Left cardiac atrium (tissue), 4 donors: ENCODE results near the gene TSN. TPM values are rescaled to one million over a fixed set of nuclear protein-coding genes. Genes with fewer than 3 reads are reported as not detected.
"Not testable (repeated sequence)": the region's sequence is repeated elsewhere in the genome, so short reads cannot be mapped to it uniquely, and the experiment has no call there.

ENCODE experiments used
- ATAC-seq, 2 donors: fragments of 200-7000 bp; cut with Tn5 transposase; one replicate each; pipeline ENCODE4 v1.9.1; 2020; ENCODE audit warnings: mild to moderate bottlenecking in 2 of 2, moderate library complexity in 2 of 2
- DNase-seq: peaks from one replicate; pipeline ENCODE4 v3.0.0-alpha.2; 2020
- intact Hi-C, 2 donors: fragments of 100-400 bp; cut with DNase I; formaldehyde crosslinking; loops; one replicate each; pipeline versions ENCODE4 v1.14.1 to v1.15.1; 2022 to 2023
- long read RNA-seq: library from polyadenylated mRNA; unstranded; transcript quantifications from one replicate; pipeline ENCODE4 v2.0.0, GENCODE V29; 2021
- total RNA-seq, 2 donors: library from RNA; stranded (reverse); fragmentation: NEBNext Ultra II Directional; extraction: Animal tissue kit (Norgen Biotek cat#: 25700); gene quantifications; one replicate each; pipeline ENCODE4 v1.2.1, GENCODE V29; 2021
- donor health status: DM: no; HTN: yes; CAD: no.
- donor health status: DM: no; HTN: yes; CAD: no; lungs with severe emphysema.
- donor health status: DM: yes; HTN: yes; CAD: no.
- donor health status: Dilated cardiomyopathy.

Gene TSN
- total RNA-seq: 10 to 100 TPM; 35.5 to 45.6 TPM
- long read RNA-seq, transcript TSN-204 (6 exons, 2,843 nt): minor isoform, 5 of 159 reads
- long read RNA-seq, transcript TSN-201 (6 exons, 3,420 nt): major isoform, 147 of 159 reads
- long read RNA-seq, partial matches to known transcripts: 1 of 159 reads
- long read RNA-seq, other reads (novel, unspliced or antisense): 5 of 159 reads

DNA sequence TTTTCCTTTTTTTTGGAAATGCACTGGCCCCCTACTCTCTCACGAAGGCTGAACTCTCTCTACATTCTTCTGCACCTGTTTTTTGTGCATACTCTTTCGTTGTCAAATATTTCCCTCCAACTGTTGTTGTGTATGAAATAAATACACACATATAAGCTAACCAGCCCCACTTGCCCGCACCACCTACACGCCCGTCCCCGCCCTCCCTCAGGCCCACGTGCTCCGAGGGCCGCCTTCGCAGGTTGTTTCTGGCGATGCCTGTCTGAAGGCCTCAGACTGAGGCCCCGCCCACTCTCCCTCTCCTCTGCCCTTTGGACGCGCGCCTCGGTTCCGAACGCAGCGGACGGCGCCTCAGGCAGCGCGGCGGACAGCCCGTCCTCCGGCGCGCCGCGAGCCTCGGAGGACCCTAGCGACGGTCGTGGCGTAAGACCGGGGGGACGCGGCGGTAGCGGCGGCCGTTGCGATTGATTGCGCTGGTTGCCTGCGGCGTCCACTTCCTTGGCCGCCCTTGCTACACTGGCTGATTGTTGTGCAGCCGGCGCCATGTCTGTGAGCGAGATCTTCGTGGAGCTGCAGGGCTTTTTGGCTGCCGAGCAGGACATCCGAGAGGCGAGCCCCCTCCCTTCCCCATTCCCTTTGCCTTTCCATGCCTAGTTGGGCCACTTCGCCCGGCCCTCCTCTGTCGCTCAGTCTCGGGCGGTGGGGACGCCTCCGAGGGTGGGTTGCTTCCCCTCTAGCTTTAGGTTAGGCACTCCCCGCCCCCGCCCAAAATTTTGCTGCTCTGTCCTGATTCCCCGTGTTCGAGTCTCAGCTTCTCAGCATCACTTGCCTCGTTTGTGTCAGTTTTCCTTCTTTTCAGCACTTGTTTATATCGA, at the start of gene TSN:
Gene TSN, plus strand, starts transcription at position 415 of the 875 bp plus-strand sequence. Its CDS starts 129 bp downstream, at position 544.
- ATAC-seq (peak; percentile 100), DNase-seq (peak; percentile 98)
- intact Hi-C loops: no loop called here

DNA sequence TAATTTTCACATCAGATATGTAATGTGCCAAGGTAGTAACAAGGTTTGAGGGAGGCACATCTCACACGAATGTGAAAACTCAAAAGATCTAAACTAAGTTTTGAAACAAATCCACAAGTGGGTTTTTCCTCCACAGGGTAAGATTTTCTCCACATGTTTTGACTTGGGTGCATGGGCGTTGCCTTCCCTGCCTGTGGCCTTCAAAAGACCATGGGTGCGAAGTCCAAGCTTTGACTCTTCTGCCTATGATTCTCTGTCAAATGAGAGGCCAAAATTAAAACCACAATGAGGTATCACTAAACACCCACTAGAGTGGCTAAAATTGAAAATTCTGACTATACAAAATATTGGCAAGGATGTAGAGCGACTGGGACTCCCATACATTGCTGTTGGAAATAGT, 49.5 kb upstream of the TSN start:
- no peak for ATAC-seq
- intact Hi-C loops: no loop called here
- DNase-seq: no peak

DNA sequence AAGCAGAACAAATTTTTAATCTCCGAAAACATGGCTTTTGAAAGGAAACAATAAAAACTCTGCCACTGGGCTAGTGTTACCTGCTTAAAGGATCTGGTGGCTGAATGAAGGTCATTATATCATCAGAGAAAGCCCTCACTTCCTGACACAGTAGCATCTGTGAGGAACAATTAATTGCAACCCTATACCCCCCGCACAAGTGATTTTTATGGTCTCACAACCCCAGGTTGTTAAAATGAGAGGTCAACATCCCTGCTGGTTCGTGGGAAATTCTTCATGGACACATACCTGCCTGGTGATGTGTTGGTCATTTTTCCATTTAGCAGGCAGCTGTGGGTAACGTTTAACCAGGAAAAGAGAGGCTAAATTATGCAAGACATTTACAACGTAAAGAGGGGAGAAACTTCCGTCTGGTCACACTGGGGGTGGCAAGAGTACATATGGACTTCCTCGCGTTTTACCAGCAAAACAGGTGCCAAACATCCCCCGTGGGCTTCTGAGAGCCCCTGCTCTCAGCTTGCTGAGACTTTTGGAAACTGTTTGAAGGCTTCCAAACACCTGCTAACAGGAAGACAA, 48.0 kb upstream of the TSN start:
- no peak for DNase-seq
- no peak for ATAC-seq
- intact Hi-C loops: no loop called here

DNA sequence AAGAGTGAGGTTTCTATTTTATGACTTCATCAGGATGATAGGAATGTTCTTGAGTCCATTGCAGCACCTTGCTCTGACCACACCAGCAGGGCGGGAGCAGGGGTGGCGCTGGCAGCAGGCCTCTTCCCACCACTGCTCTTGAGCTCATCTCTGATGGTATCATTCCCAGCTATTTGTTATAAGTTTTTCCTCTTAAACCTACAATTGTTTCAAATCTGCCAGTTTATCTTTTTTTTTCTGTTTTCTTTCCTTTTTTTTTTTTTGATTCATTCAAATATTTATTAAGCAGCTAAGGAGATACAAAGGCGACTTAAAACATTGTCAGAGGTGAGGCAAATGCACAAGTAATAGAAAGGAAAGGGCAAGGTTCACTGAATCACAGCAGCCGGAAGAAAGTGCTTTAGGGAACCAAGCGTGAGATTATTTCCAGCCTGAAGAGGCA, 47.5 kb upstream of the TSN start:
- DNase-seq: no peak
- ATAC-seq: no peak
- intact Hi-C loops: no loop called here

DNA sequence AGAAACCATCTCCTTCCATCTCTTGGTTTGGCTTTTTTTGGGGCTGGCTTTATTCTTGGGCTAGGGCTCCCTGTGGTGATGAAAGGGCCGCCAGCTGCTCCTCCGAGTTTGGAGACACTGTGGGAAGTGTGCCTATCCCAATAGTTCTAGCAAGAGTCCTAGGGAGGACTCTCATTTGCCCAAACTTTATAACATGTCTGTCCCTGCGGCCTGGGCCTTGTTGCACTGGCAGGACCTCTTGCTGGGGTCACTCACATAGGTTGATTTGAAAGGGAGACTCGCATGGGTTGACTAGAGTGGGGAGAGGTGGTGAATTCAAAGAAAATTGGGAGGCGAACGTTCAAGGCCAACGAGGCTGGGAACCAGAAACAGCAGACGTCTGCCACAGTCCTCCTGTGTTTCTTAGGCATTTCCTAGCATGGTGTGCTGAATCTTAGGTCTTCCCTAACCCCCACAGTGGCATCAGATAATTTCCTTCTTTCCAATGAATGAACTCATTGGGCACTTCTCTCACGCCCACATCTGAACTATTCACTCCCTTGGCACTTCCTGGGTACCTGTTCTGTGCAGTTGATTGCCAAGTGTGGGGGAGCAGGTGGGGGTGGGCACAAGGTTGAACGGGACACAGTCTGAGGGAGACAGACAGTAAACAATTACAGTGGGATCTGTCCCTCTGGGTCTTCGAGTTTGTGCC, 45.5 kb upstream of the TSN start:
- intact Hi-C loops: loop anchor here in 1 of 2 donors (10.0 kb wide), 1 partner anchor 305 kb away; no protein-coding TSS in a partner anchor
- DNase-seq: no peak
- ATAC-seq: no peak

DNA sequence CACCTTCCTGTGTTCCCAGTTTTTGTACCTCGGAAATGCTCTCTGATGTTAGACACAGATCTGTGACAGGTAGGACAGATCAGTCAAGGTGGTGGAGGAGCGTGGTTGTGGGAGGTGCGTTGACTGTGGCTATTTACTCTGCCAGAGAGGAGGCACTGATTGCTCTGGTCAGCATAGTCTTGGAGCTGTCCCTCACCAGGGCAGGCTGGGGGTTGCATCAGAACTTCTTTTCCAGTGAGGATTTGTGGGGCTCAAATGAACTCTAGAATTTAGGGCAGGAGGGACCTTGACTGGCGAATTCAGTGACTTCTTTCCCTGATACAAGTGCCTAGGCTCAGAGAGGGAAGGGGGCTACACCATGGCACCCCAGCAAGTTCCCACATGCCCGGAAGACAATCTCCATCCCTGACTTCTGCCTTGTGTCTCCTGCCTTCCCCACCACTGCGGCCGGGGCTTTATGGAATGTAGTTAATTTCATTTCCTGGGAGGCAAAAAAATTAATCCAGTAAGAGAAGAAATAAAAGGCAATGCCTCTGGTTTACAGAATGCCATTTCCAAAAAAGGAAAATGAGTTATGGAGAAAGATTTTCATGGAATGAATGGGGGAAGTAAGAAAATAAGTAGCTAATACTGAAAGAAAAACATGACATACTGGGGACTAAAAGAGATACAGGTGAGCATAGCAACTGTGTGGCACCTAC, 44.8 kb upstream of the TSN start:
- DNase-seq (no peak), ATAC-seq (no peak)
- intact Hi-C loops: loop anchor here in 1 of 2 donors (10.0 kb wide), 1 partner anchor 306 kb away; no protein-coding TSS in a partner anchor

DNA sequence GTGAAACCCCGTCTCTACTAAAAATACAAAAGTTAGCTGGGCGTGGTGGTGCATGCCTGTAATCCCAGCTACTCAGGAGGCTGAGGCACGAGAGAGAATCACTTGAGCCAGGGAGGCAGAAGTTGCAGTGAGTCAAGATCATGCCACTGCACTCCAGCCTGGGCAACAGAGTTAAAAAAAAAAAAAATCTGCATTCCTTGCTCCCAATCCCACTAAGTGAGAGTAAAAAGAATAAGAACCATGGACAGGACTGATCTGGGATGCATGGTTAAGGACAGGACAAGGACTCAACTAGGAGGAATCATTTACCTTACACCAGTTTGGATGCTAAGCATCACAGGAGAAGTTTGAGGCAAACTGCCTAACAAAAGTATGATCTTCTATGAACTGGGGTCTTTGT, 44.0 kb upstream of the TSN start:
- DNase-seq: not testable (repeated sequence)
- intact Hi-C loops: loop anchor here in 1 of 2 donors (10.0 kb wide), 1 partner anchor 307 kb away; no protein-coding TSS in a partner anchor

DNA sequence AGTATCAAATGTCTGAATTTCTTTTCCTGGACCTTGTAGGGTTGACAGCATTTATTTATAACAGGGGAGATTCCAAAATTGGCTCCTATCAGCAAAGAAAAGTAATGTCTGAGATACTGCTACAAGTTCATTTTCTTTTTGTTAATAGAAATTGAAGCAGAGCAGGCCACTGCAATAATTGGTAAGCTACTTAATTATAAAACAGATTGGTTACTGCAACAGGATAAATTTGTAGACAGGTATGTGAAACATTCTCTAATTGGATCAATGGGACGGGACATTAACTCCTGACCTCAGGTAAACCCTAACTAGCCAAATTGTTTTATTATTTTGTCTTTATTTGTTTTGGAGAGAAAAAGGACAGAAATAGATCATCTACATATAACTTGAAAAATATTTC, 39.3 kb upstream of the TSN start:
- ATAC-seq: no peak
- no peak for DNase-seq
- intact Hi-C loops: loop anchor here (5.0 to 10.0 kb wide), 2 partner anchors 189 to 311 kb away; no protein-coding TSS in a partner anchor

More for the DNA sequence above, 44.0 kb upstream of the TSN start:
- ATAC-seq: not testable (repeated sequence)

DNA sequence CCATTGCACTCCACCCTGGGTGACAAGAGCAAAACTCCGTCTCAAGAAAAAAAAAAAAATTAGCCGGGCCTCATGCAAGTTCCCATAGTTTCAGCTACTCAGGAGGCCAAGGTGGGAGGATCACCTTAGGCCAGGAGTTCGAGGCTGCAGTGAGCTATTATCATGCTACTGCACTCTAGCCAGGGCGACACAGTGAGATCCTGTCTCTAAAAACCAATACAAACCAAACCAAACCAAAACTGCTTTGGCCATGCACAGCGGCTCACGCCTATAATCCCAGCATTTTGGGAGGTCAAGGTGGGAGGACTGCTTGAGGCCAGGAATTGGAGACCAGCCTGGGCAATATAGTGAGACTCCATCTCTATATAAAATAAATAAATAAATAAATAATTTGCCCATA, 37.9 kb upstream of the TSN start:
- ATAC-seq (no peak), DNase-seq (no peak)
- intact Hi-C loops: loop anchor here (5.0 to 10.0 kb wide), 2 partner anchors 190 to 313 kb away; no protein-coding TSS in a partner anchor

DNA sequence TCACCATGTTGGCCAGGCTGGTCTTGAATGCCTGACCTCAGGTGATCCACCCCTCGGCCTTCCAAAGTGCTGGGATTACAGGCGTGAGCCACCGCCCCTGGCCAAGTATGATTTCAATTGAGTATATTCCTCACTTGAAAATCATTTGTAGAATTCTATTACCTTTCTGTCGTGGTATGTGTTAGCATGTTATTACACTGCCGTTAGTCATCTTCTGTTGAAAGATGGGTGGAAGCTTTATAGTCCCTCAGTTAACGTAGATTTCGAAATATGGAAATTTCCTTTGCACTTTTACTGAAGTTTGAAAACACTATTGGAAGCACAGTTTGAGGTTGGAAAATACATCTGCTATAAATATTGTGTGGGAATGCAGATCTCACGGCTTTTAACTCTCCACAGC, 33.5 kb upstream of the TSN start:
- intact Hi-C loops: no loop called here
- DNase-seq: no peak
- ATAC-seq: peak in 1 of 2 donors; percentile 77

DNA sequence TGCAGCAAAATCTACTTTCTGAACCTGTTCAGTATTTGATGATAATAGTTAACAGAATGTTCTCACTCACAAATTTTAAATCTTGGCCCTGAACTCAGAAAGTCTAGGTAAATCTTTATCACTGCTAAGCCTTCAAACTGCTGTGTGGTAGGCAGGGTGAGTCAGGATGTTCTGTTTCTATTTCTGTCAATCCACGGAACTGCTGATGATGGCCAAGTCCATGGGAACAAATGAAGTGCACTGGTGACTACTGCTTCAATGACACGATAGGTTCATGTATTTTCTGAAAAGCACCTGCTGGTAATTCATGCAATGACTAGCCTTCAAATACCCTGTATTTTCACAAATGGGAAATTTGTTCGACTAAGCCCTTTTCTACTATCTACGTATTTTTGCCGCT, 33.0 kb upstream of the TSN start:
- no peak for DNase-seq
- intact Hi-C loops: no loop called here
- peak in 1 of 2 donors; percentile 87 for ATAC-seq

DNA sequence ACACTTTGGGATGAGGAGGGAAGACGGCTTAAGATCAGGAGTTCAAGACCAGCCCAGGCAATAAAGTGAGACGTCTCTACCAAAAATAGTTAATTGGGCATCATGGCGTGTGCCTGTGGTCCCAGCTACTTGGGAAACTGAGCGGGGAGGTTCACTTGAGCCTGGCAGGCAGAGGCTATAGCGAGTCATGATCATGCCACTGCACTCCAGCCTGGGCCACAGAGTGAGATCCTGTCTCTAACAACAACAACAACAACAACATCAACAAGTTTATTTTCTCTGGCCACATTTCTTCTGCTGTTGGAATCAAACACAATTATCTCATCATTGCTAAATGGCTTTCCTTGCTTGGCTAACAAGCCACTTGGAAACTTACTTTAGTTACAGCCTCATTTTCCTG, 32.1 kb upstream of the TSN start:
- intact Hi-C loops: no loop called here
- no peak for ATAC-seq
- DNase-seq: no peak

DNA sequence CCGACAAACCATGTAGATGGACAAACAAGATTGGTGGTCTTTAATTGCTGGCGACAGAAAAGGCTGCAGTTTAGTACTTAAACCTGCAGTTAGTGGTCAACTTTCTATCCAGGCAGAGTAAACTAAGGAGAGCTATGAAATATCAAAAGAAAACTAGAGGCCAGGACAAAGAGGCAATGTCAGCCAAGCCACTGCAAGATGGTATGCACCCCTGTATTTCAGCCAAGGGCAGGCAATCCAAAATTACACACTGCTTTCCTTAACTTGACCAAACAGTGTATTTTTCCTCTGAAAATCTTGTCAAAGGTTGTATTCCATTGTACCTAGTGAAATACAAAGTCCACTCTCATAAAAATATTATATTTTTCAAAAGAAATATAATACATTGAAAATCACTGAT, 28.1 kb upstream of the TSN start:
- ATAC-seq (no peak), DNase-seq (no peak)
- intact Hi-C loops: no loop called here

DNA sequence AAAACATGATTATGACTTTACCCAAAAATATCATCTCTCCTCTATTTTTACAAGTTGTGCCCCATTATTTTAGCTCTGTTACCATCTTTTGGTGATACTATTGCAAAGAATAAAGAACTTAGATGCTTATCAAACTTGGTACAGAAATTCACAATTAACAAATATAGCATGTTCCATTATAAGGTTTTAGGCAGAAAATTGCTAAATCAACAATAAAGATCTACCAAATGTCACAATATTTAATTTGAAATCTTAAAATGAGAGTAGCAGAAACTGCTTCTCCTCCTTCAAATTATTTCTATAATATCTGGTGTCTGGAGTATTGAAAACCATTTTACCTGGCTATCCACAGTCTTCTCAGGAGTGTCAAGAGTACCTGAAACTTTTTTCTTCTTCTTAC, 27.5 kb upstream of the TSN start:
- intact Hi-C loops: no loop called here
- ATAC-seq (no peak), DNase-seq (no peak)

DNA sequence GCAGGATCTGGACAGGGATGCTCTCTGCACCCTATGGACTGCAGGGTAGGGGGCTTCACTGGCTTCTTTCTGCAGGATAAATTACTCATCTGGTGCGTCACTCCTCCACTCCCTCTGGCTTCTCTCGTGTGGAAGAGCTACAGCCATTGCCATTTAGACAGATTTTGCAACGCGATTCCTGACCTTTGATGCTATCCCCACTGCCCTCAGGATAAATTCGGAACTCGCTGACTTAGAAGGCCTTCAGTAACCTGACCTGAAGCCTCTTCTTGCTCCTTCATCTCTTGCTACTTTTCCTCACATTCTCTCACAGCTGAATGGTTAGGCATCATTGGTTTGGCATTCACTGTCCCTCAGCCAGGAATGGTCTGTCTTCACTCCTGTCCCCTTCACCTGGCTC, 24.1 kb upstream of the TSN start:
- intact Hi-C loops: no loop called here
- ATAC-seq: no peak
- DNase-seq: no peak

DNA sequence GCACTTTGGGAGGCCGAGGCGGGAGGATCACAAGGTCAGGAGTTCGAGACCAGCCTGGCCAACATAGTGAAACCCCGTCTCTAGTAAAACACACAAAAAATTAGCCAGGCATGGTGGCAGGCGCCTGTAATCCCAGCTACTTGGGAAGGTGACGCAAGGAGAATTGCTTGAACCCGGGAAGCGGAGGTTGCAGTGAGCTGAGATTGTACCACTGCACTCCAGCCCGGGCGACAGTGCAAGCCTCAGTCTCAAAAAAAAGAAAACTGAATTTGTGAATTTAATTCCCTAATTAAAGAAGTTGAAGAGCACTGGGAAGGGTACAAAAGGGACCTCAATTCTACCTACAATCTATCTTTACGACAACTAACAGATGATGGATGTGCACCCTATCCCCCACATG, 20.9 kb upstream of the TSN start:
- intact Hi-C loops, DNase-seq, ATAC-seq: not testable (repeated sequence)

DNA sequence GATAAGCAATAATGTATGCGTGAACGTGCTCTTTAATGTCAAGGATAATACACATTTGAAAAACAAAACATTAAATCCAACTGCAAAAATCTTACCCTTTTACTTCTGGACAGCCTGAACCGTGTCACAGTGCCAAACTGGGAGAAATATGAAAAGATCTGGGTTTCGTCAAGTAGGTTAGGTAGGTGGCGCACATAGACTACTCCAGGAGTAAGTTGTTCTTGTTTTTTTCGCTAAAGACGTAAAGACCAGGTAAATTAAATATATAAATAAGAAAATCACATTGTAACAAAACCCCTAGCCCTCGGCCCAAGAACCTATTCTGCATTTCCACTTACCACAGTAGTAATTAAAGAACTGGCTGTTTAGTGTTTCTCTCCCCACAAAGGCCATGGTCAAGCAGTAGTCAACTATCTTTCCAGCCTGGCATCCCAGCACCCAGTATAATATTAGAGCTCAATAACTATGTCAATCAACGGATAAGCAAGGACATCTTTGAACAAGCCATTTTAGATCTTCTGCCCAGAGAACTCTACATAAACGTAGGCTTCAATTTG, 19.9 kb upstream of the TSN start:
- no peak for DNase-seq
- intact Hi-C loops: no loop called here
- ATAC-seq: no peak

DNA sequence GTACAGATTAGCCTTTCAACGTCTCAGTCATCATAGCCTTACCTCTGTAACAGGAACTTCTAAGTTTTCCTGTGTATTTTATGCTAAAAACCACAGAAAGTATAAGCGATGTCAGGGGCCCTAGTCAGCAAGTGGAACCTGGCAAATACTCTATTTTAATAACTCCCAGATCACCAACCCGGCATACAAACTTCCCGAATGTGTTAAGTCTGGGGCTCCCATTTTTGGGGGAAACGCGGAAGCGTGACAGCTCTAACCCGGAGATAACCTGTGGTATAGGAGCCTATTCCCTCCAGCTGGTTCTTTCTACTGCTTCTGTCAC, 19.4 kb upstream of the TSN start:
- intact Hi-C loops: no loop called here
- no peak for DNase-seq
- no peak for ATAC-seq
